H1 (cell line): Measurements from ENCODE around the gene SLC2A3. TPM values are rescaled to one million over a fixed set of nuclear protein-coding genes. Genes with fewer than 3 reads are reported as not detected.
"Not testable (repeated sequence)": the region's sequence is repeated elsewhere in the genome, so short reads cannot be mapped to it uniquely, and the experiment has no call there.

Source experiments
- CTCF ChIA-PET: fragments of 300-600 bp; sonication (Branson Sonifier 250); formaldehyde crosslinking; loops from one replicate; lab custom pipeline; 2021; ENCODE audit not compliant: partially characterized antibody; lab: Charles Lee
- POLR2A ChIA-PET: fragments of 300-600 bp; sonication (Branson Sonifier 250); formaldehyde crosslinking; loops from one replicate; lab custom pipeline; 2021; ENCODE audit warnings: inconsistent platforms; ENCODE audit not compliant: partially characterized antibody; lab: Charles Lee
- DNase-seq, 2 experiments: peaks; one replicate each; pipeline versions ENCODE4 v3.0.0 to v3.0.0-alpha.2; 2010 to 2022; ENCODE audit warnings: low spot score in 2 of 2, low read depth in 1 of 2, mixed read lengths in 1 of 2
- FAIRE-seq: peaks from 2 replicates; lab custom pipeline; 2011; peaks lifted over from hg19 to GRCh38; lab: Jason Lieb, UNC
- H2AFZ ChIP-seq: 2 replicates; pipeline ENCODE4 v1.8.1; 2012; ENCODE audit warnings: low read length, inconsistent platforms
- H2AK5ac ChIP-seq: 2 replicates; pipeline ENCODE4 v1.6.1; 2013; ENCODE audit warnings: low read depth, low read length
- H2BK120ac ChIP-seq: replicated peaks from 2 replicates; pipeline ENCODE3; 2013; ENCODE audit warnings: low read depth, low read length, inconsistent platforms
- H2BK12ac ChIP-seq: 2 replicates; pipeline ENCODE4 v1.6.1; 2013; ENCODE audit warnings: low read depth, low read length
- H2BK15ac ChIP-seq: 2 replicates; pipeline ENCODE4 v1.6.1; 2013; ENCODE audit warnings: low read length
- H2BK20ac ChIP-seq: 2 replicates; pipeline ENCODE4 v1.6.1; 2013; ENCODE audit warnings: low read length
- H2BK5ac ChIP-seq: 2 replicates; pipeline ENCODE4 v1.6.1; 2013; ENCODE audit warnings: low read depth, low read length
- H3K14ac ChIP-seq: 2 replicates; pipeline ENCODE4 v1.6.1; 2013; ENCODE audit warnings: inconsistent platforms; ENCODE audit not compliant: insufficient read length
- H3K18ac ChIP-seq: 2 replicates; pipeline ENCODE4 v1.6.1; 2013; ENCODE audit warnings: low read length; ENCODE audit errors: extremely low read depth
- H3K23ac ChIP-seq: 2 replicates; pipeline ENCODE4 v1.6.1; 2013; ENCODE audit warnings: inconsistent platforms; ENCODE audit not compliant: insufficient read length
- H3K23me2 ChIP-seq: 2 replicates; pipeline ENCODE4 v1.6.1; 2013; ENCODE audit warnings: low read depth, low read length
- H3K27ac ChIP-seq: 2 replicates; pipeline ENCODE4 v1.6.1; 2011; ENCODE audit warnings: low read depth, low read length, inconsistent platforms
- H3K27me3 ChIP-seq, 4 experiments: replicated peaks in 1 of 4; 1 replicate in 1 of 4; 2 replicates in 3 of 4; pipeline versions ENCODE4 v1.6.1 to v1.8.1; 2011 to 2013; ENCODE audit warnings: low read length in 3 of 4, mild to moderate bottlenecking in 3 of 4, inconsistent platforms in 2 of 4, mixed read lengths in 2 of 4, moderate library complexity in 1 of 4; ENCODE audit not compliant: control insufficient read depth in 3 of 4, insufficient read depth in 3 of 4; ENCODE audit errors: extremely low read depth in 1 of 4
- H3K36me3 ChIP-seq, 4 experiments: 2 replicates each; pipeline versions ENCODE4 v1.6.1 to v1.8.1; 2011 to 2013; ENCODE audit warnings: mild to moderate bottlenecking in 4 of 4, low read length in 3 of 4, moderate library complexity in 2 of 4, control low read depth in 1 of 4, inconsistent platforms in 1 of 4; ENCODE audit not compliant: insufficient read depth in 4 of 4, control insufficient read depth in 2 of 4
- H3K4ac ChIP-seq: replicated peaks from 2 replicates; pipeline ENCODE3; 2013; ENCODE audit warnings: low read length, low read depth, mixed read lengths, inconsistent platforms; ENCODE audit not compliant: insufficient read length
- H3K4me1 ChIP-seq, 4 experiments: replicated peaks in 1 of 4; 1 replicate in 1 of 4; 2 replicates in 3 of 4; pipeline versions ENCODE4 v1.6.1 to v1.8.1; 2011 to 2013; ENCODE audit warnings: low read length in 3 of 4, inconsistent platforms in 2 of 4, mixed read lengths in 1 of 4; ENCODE audit not compliant: insufficient read depth in 4 of 4, control insufficient read depth in 3 of 4
- H3K4me2 ChIP-seq, 2 experiments: 2 replicates each; pipeline versions ENCODE4 v1.6.1 to v1.8.1; 2011 to 2013; ENCODE audit warnings: low read depth in 2 of 2, low read length in 2 of 2, control low read depth in 1 of 2, inconsistent platforms in 1 of 2, mild to moderate bottlenecking in 1 of 2; ENCODE audit not compliant: insufficient read depth in 1 of 2
- H3K4me3 ChIP-seq, 4 experiments: fragments of 200-600, 300-600 bp in 1 of 4; sonication (generic), shearing (Covaris generic), sonication (Bioruptor Twin) in 1 of 4; 2 replicates each; pipeline versions ENCODE4 v1.5.1 to v1.8.1; 2011 to 2016; ENCODE audit warnings: low read length in 4 of 4, low read depth in 3 of 4, control low read depth in 2 of 4, inconsistent platforms in 2 of 4, mild to moderate bottlenecking in 2 of 4, mixed read lengths in 1 of 4, moderate library complexity in 1 of 4; ENCODE audit not compliant: insufficient read depth in 2 of 4; ENCODE audit errors: extremely low read depth in 1 of 4
- H3K56ac ChIP-seq: replicated peaks from 2 replicates; pipeline ENCODE3; 2013; ENCODE audit warnings: low read depth, mild to moderate bottlenecking, mixed read lengths, low read length, inconsistent platforms; ENCODE audit not compliant: insufficient read length
- H3K79me1 ChIP-seq: 2 replicates; pipeline ENCODE4 v1.6.1; 2013; ENCODE audit warnings: low read depth, low read length, control low read depth
- H3K79me2 ChIP-seq, 2 experiments: 2 replicates each; pipeline versions ENCODE4 v1.6.1 to v1.8.1; 2012 to 2013; ENCODE audit warnings: low read length in 2 of 2, mild to moderate bottlenecking in 2 of 2, inconsistent platforms in 1 of 2; ENCODE audit not compliant: insufficient read depth in 2 of 2, control insufficient read depth in 1 of 2
- H3K9ac ChIP-seq, 4 experiments: replicated peaks in 1 of 4; 1 replicate in 1 of 4; 2 replicates in 3 of 4; pipeline versions ENCODE4 v1.6.1 to v1.8.1; 2011 to 2013; ENCODE audit warnings: low read depth in 3 of 4, low read length in 3 of 4, control low read depth in 2 of 4, mild to moderate bottlenecking in 2 of 4, moderate library complexity in 2 of 4, inconsistent platforms in 1 of 4; ENCODE audit errors: extremely low read depth in 1 of 4
- H3K9me3 ChIP-seq, 2 experiments: 2 replicates each; pipeline versions ENCODE4 v1.6.1 to v1.8.1; 2012 to 2013; ENCODE audit warnings: mild to moderate bottlenecking in 2 of 2, moderate library complexity in 2 of 2, control low read depth in 1 of 2, inconsistent platforms in 1 of 2, low read depth in 1 of 2, low read length in 1 of 2, mixed read lengths in 1 of 2; ENCODE audit not compliant: insufficient read depth in 2 of 2
- H4K20me1 ChIP-seq, 2 experiments: replicated peaks in 1 of 2; 2 replicates each; pipeline versions ENCODE3 to v1.8.1; 2011 to 2013; ENCODE audit warnings: inconsistent platforms in 2 of 2, low read length in 2 of 2, mild to moderate bottlenecking in 1 of 2; ENCODE audit not compliant: insufficient read depth in 2 of 2, control insufficient read depth in 1 of 2
- H4K5ac ChIP-seq: 2 replicates; pipeline ENCODE4 v1.6.1; 2013; ENCODE audit warnings: low read length, low read depth, mixed read lengths, inconsistent platforms; ENCODE audit not compliant: insufficient read length
- H4K8ac ChIP-seq: 2 replicates; pipeline ENCODE4 v1.8.0; 2013; ENCODE audit warnings: mild to moderate bottlenecking, moderate library complexity, low read length, inconsistent platforms; ENCODE audit not compliant: insufficient read depth; ENCODE audit errors: extremely low read depth
- H4K91ac ChIP-seq: replicated peaks from 2 replicates; pipeline ENCODE3; 2013; ENCODE audit warnings: low read length, mixed read lengths, inconsistent platforms; ENCODE audit not compliant: insufficient read length
- EGR1 ChIP-seq: IDR thresholded peaks from 2 replicates; pipeline ENCODE4 v1.6.1; 2011; ENCODE audit warnings: low read depth, low read length, borderline replicate concordance
- HDAC6 ChIP-seq: IDR thresholded peaks from one replicate; pipeline ENCODE4 v1.7.1; 2012; ENCODE audit warnings: low read depth, mild to moderate bottlenecking, inconsistent platforms, low read length, moderate library complexity
- MAX ChIP-seq: IDR thresholded peaks from 2 replicates; pipeline ENCODE4 v1.6.1; 2012; ENCODE audit warnings: inconsistent platforms
- POLR2AphosphoS5 ChIP-seq: IDR thresholded peaks from 2 replicates; pipeline ENCODE4 v1.6.1; 2011; ENCODE audit warnings: low read depth, low read length
- RFX5 ChIP-seq: IDR thresholded peaks from 2 replicates; pipeline ENCODE4 v1.6.1; 2011; ENCODE audit warnings: low read depth, low read length, improper control_type of control experiment, borderline replicate concordance
- SIN3A ChIP-seq, 2 experiments: IDR thresholded peaks in 1 of 2; conservative IDR thresholded peaks in 1 of 2; 2 replicates each; pipeline ENCODE4 v1.6.1; 2011 to 2012; ENCODE audit warnings: low read length in 2 of 2, improper control_type of control experiment in 1 of 2, low read depth in 1 of 2, mild to moderate bottlenecking in 1 of 2
- TAF7 ChIP-seq: optimal IDR thresholded peaks from 2 replicates; pipeline ENCODE3; 2011; ENCODE audit warnings: low read depth, mild to moderate bottlenecking, inconsistent platforms, low read length, moderate library complexity, borderline replicate concordance
- YY1 ChIP-seq: IDR thresholded peaks from 2 replicates; pipeline ENCODE4 v1.6.1; 2011; ENCODE audit warnings: low read depth, mild to moderate bottlenecking, low read length
- WGBS, 2 experiments: shearing (Covaris generic) in 1 of 2; methylation state at CpG; one replicate each; pipeline versions ENCODE4 v1.1.6 to v1.1.7; 2013 to 2015; ENCODE audit warnings: low lambda C conversion rate in 2 of 2, mixed read lengths in 2 of 2, inconsistent platforms in 1 of 2, low coverage in 1 of 2, missing lambda C conversion rate in 1 of 2; ENCODE audit not compliant: insufficient replicate concordance in 2 of 2, insufficient coverage in 1 of 2, insufficient read length in 1 of 2; ENCODE audit errors: extremely low coverage in 1 of 2, missing lambda C conversion rate in 1 of 2; 5-methylcytosine and 5-hydroxymethylcytosine counted together
- polyA plus RNA-seq, 7 experiments: library from polyadenylated mRNA; depleted of rRNA in 3 of 7; stranded (reverse) in 5 of 7; unstranded in 2 of 7; fragments of >200 nt in 5 of 7; fragments of 200-250 nt in 2 of 7; gene quantifications; 1 replicate in 5 of 7; 2 replicates in 1 of 7; 4 replicates in 1 of 7; pipeline versions ENCODE4 v1.2.1 to v1.2.3, GENCODE V29; 2011 to 2013; ENCODE audit warnings: missing spikeins in 2 of 7, mixed read lengths in 2 of 7
- total RNA-seq: library from RNA; stranded (reverse); fragmentation: NEBNext Ultra II Directional; extraction: Animal tissue kit (Norgen Biotek cat#: 25700); gene quantifications from 2 replicates; pipeline ENCODE4 v1.2.1, GENCODE V29; 2021

Gene SLC2A3
- total and polyA plus RNA-seq, 2 of the 8 experiments (the other 6 are each of a cell fraction or from before 2014, with no cell fraction given) = 417 to 688 TPM

- no peak for TF ChIP-seq YY1
- TF ChIP-seq MAX = no peak
- TF ChIP-seq POLR2AphosphoS5 = no peak
- TF ChIP-seq SIN3A (conservative IDR thresholded peaks at IDR 0.05 in 1 of 2, IDR thresholded peaks at IDR 0.05 in 1 of 2; ENCODE audit: low read depth in 1 of 2, low read length in 2 of 2) = no peak
- no peak for TF ChIP-seq TAF7
- TF ChIP-seq RFX5 = no peak
- no peak for TF ChIP-seq EGR1
- no peak for TF ChIP-seq HDAC6
Observed at GRCh38 chr12:7972734-7973456, 36.9 kb upstream of the SLC2A3 start (continued).

DNA sequence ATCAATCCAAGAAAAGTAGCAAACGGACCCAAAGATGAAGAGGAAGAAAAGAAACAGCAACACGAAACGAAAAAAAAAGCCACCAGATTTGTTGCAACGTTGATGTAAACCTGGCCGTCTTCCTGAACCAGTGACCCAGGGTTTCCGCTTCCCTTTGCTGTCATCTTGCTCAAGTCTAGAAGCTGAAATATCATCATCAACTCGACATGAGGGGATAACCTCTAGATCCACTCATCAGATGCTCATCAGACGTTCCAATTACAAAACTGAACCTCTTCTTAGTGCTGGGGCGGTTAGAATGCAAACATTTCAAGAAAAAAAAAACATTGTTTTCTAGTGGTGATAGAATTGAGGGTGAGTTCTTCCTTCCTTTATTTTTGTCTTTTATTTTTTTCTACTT lies 36.3 kb upstream of the SLC2A3 start:
- CTCF ChIA-PET = interaction anchor here (1.2 to 1.3 kb wide), 2 partner anchors 21 to 115 kb away, joined by 5 read pairs; no protein-coding TSS in a partner anchor
- WGBS, 2 experiments = 51% methylated on average over 2 of the region's 9 CpGs; no CpG with 5 or more reads in 1 of the 2 experiments
- H3K79me2 ChIP-seq = peaks cover 0 to 12% of the 10 kb centered on the region in 2 experiments; a peak in 2 of 4 replicates

More for the DNA sequence above, 36.3 kb upstream of the SLC2A3 start:
- not testable (repeated sequence) for H3K14ac ChIP-seq, H3K27ac ChIP-seq, H3K79me1 ChIP-seq, H4K20me1 ChIP-seq, H4K91ac ChIP-seq, H2AK5ac ChIP-seq, H3K9me3 ChIP-seq, H3K36me3 ChIP-seq, H3K23ac ChIP-seq, H3K27me3 ChIP-seq, H4K5ac ChIP-seq, H4K8ac ChIP-seq, H2BK15ac ChIP-seq, DNase-seq, H3K4me2 ChIP-seq, H2BK12ac ChIP-seq, H2BK5ac ChIP-seq, H3K4me3 ChIP-seq, H2AFZ ChIP-seq, H3K9ac ChIP-seq, H2BK20ac ChIP-seq, H3K4ac ChIP-seq, H2BK120ac ChIP-seq, H3K23me2 ChIP-seq, H3K4me1 ChIP-seq, H3K18ac ChIP-seq, H3K56ac ChIP-seq
- FAIRE-seq = peak; percentile 90
- POLR2A ChIA-PET = interaction anchor here (1.0 to 1.5 kb wide), 2 partner anchors 37 to 54 kb away, joined by 4 read pairs; partner anchors contain the start of gene SLC2A3
